Stimulated activated CD8-positive, alpha-beta memory T cell treated with anti-CD3 and anti-CD28 coated beads, Interleukin-2, amount 100 ng/mL, for 1 hour (primary cell): ENCODE results near the gene NEK2.
"Not testable (repeated sequence)": the region's sequence is repeated elsewhere in the genome, so short reads cannot be mapped to it uniquely, and the experiment has no call there.

Experiments used
- DNase-seq, 2 donors: peaks; one replicate each; pipeline ENCODE4 v3.0.0-alpha.2; 2020; ENCODE audit warnings: low read depth in 2 of 2

NEK2 gene

GRCh38 chr1:211695135-211695816, 19.9 kb upstream of the NEK2 start:
- DNase-seq, result no peak

GRCh38 chr1:211693911-211694310, 18.5 kb upstream of the NEK2 start:
- DNase-seq, result not testable (repeated sequence)

GRCh38 chr1:211688421-211688820, 13.0 kb upstream of the NEK2 start:
- DNase-seq, result no peak

GRCh38 chr1:211687462-211688215, 12.2 kb upstream of the NEK2 start:
- DNase-seq, result no peak

GRCh38 chr1:211685823-211686222, 10.4 kb upstream of the NEK2 start:
- DNase-seq, result no peak

GRCh38 chr1:211684791-211685190, 9.4 kb upstream of the NEK2 start:
- no peak for DNase-seq

GRCh38 chr1:211684331-211684730, 8.9 kb upstream of the NEK2 start:
- DNase-seq, result no peak

GRCh38 chr1:211683396-211684297, 8.2 kb upstream of the NEK2 start:
- DNase-seq, result no peak

GRCh38 chr1:211682186-211682585, 6.8 kb upstream of the NEK2 start:
- DNase-seq, result not testable (repeated sequence)

- DNase-seq, result peak; percentile 50 to 62
Observed at GRCh38 chr1:211680752-211681327, 5.4 kb upstream of the NEK2 start.

- no peak for DNase-seq
Observed at GRCh38 chr1:211677659-211678058, 2.2 kb upstream of the NEK2 start.

GRCh38 chr1:211676761-211677160, 1.3 kb upstream of the NEK2 start:
- DNase-seq, result no peak

GRCh38 chr1:211676106-211676583, 724 bp upstream of the NEK2 start:
- no peak for DNase-seq

- no peak for DNase-seq
Observed at GRCh38 chr1:211667065-211667617, 8.3 kb downstream of the NEK2 start.

- DNase-seq, result no peak
Observed at GRCh38 chr1:211660718-211661222, 14.7 kb downstream of the NEK2 start.

GRCh38 chr1:211656728-211657127, 18.7 kb downstream of the NEK2 start:
- no peak for DNase-seq

GRCh38 chr1:211654838-211655787, 20.3 kb downstream of the NEK2 start:
- DNase-seq, result peak; percentile 68

- no peak for DNase-seq
Observed at GRCh38 chr1:211653959-211654496, 21.4 kb downstream of the NEK2 start.

- DNase-seq, result no peak
Observed at GRCh38 chr1:211653293-211653692, 22.1 kb downstream of the NEK2 start.

GRCh38 chr1:211652371-211652770, 23.1 kb downstream of the NEK2 start:
- no peak for DNase-seq
